Spleen (tissue), 11 donors: ENCODE results near the gene PSMC4. TPM values are rescaled to one million over a fixed set of nuclear protein-coding genes. Genes with fewer than 3 reads are reported as not detected.

Experiments used
- DNase-seq: peaks from one replicate; pipeline ENCODE4 v3.0.0-alpha.2; 2020
- H3K27ac ChIP-seq, 8 donors: fragments of 200-600 bp; sonication (generic) in 7 of 8; 1 replicate in 4 of 8; 2 replicates in 4 of 8; pipeline versions ENCODE4 v1.5.0 to v1.8.0; 2016 to 2021; ENCODE audit warnings: inconsistent platforms in 4 of 8, mild to moderate bottlenecking in 4 of 8, moderate library complexity in 1 of 8
- H3K27me3 ChIP-seq, 7 donors: fragments of 200-600 bp; sonication (generic) in 6 of 7; replicated peaks in 1 of 7; 1 replicate in 4 of 7; 2 replicates in 3 of 7; pipeline versions ENCODE4 v1.5.0 to v1.8.0; 2016 to 2021; ENCODE audit warnings: inconsistent platforms in 3 of 7, mild to moderate bottlenecking in 1 of 7
- H3K36me3 ChIP-seq, 6 donors: fragments of 200-600 bp; sonication (generic) in 5 of 6; 1 replicate in 4 of 6; 2 replicates in 2 of 6; pipeline versions ENCODE4 v1.5.0 to v1.8.0; 2016 to 2021; ENCODE audit warnings: inconsistent platforms in 2 of 6
- H3K4me1 ChIP-seq, 6 donors: fragments of 200-600 bp; sonication (generic) in 5 of 6; 1 replicate in 3 of 6; 2 replicates in 3 of 6; pipeline versions ENCODE4 v1.5.0 to v1.8.0; 2016 to 2021; ENCODE audit warnings: inconsistent platforms in 3 of 6
- H3K4me3 ChIP-seq, 8 donors: fragments of 200-600 bp; sonication (generic) in 7 of 8; 1 replicate in 4 of 8; 2 replicates in 4 of 8; pipeline versions ENCODE4 v1.5.0 to v1.8.0; 2016 to 2021; ENCODE audit warnings: inconsistent platforms in 4 of 8, mild to moderate bottlenecking in 4 of 8, moderate library complexity in 2 of 8
- H3K9me3 ChIP-seq, 8 donors: fragments of 200-600 bp; sonication (generic) in 7 of 8; 1 replicate in 4 of 8; 2 replicates in 4 of 8; pipeline versions ENCODE4 v1.5.0 to v1.8.0; 2016 to 2021; ENCODE audit warnings: inconsistent platforms in 4 of 8
- POLR2A ChIP-seq, 3 donors: fragments of 450-650 bp; IDR thresholded peaks; one replicate each; pipeline ENCODE4 v1.5.1; 2017; ENCODE audit warnings: antibody characterized with exemption in 3 of 3, mild to moderate bottlenecking in 1 of 3
- POLR2AphosphoS5 ChIP-seq, 3 donors: sonication (generic); formaldehyde crosslinking; IDR thresholded peaks; one replicate each; pipeline ENCODE4 v1.5.1; 2017; ENCODE audit warnings: antibody characterized with exemption in 3 of 3
- WGBS, 5 donors: extraction: QIAGEN DNeasy Blood & Tissue Kit in 3 of 5; methylation state at CpG; one replicate each; pipeline versions ENCODE4 v1.1.5 to v1.1.7; 2013 to 2018; 5-methylcytosine and 5-hydroxymethylcytosine counted together
- intact Hi-C: fragments of 100-400 bp; cut with DNase I; formaldehyde crosslinking; loops from one replicate; pipeline ENCODE4 v1.15.0; 2023; ENCODE audit warnings: low total_unique reads
- polyA plus RNA-seq, 3 donors: library from polyadenylated mRNA; stranded (reverse); fragments of 200-250 nt; gene quantifications; one replicate each; pipeline ENCODE4 v1.2.1, GENCODE V29; 2013
- total RNA-seq, 7 donors: library from RNA; depleted of rRNA in 3 of 7; stranded (reverse); fragments of >200 nt in 3 of 7; fragmentation: NEBNext Ultra II Directional in 4 of 7; extraction: Animal tissue kit (Norgen Biotek cat#: 25700) in 4 of 7; gene quantifications; one replicate each; pipeline versions ENCODE4 v1.1.0 to v1.2.1, GENCODE V29; 2016 to 2021
- TF ChIP-seq, protein P1 (sequence below), 11 experiments: fragments of 200-600 bp in 7 of 11; fragments of 450-650 bp in 4 of 11; sonication (generic) in 4 of 11; IDR thresholded peaks in 8 of 11; conservative IDR thresholded peaks in 3 of 11; 1 replicate in 7 of 11; 2 replicates in 4 of 11; pipeline versions ENCODE4 v1.4.0 to v1.8.0; 2016 to 2021; ENCODE audit warnings: antibody characterized with exemption in 11 of 11, inconsistent platforms in 4 of 11, mild to moderate bottlenecking in 1 of 11
- donor health status: healthy with polysubstance abuse.
- donor health status: DM: no; HTN: no; CAD: no; lungs with moderate emphysema.
- donor health status: DM: no; HTN: no; CAD: no.
- donor health status: Bipolar disorder and iron deficiency.
- donor health status: healthy.
- donor health status: DM: no; HTN: no; CAD: no.
- donor health status: DM: yes; HTN: yes; CAD: no.

The PSMC4 gene
- total and polyA plus RNA-seq, 10 donors = 53.2 to 85.4 (median 64.0) TPM

- H3K9me3 ChIP-seq = peaks cover 0 to 20% (median 16%) of the 10 kb centered on the region in 8 donors
- TF ChIP-seq, protein P1, sequence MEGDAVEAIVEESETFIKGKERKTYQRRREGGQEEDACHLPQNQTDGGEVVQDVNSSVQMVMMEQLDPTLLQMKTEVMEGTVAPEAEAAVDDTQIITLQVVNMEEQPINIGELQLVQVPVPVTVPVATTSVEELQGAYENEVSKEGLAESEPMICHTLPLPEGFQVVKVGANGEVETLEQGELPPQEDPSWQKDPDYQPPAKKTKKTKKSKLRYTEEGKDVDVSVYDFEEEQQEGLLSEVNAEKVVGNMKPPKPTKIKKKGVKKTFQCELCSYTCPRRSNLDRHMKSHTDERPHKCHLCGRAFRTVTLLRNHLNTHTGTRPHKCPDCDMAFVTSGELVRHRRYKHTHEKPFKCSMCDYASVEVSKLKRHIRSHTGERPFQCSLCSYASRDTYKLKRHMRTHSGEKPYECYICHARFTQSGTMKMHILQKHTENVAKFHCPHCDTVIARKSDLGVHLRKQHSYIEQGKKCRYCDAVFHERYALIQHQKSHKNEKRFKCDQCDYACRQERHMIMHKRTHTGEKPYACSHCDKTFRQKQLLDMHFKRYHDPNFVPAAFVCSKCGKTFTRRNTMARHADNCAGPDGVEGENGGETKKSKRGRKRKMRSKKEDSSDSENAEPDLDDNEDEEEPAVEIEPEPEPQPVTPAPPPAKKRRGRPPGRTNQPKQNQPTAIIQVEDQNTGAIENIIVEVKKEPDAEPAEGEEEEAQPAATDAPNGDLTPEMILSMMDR (IDR thresholded peaks at IDR 0.05 in 8 of 11, conservative IDR thresholded peaks at IDR 0.05 in 3 of 11) = no peak
- no peak for TF ChIP-seq POLR2A (IDR thresholded peaks at IDR 0.05)
- no peak for TF ChIP-seq POLR2AphosphoS5 (IDR thresholded peaks at IDR 0.05)
- WGBS, 5 donors = 85 to 89% (median 87%) methylated on average over 7 of the region's 7 CpGs
- intact Hi-C loops = no loop called here
- no peak for DNase-seq
- peak overlapping the region in 6 of 8 donors; percentile 55 to 93 (median 68) for H3K27ac ChIP-seq
- H3K4me1 ChIP-seq = peaks cover 30 to 87% (median 50%) of the 10 kb centered on the region in 6 donors
- no peaks in the 10 kb centered on the region for H3K36me3 ChIP-seq
- H3K27me3 ChIP-seq = peaks cover 0 to 44% (median 0%) of the 10 kb centered on the region in 7 donors
- peak overlapping the region in 1 of 8 donors; percentile 1 for H3K4me3 ChIP-seq
Measured at GRCh38 chr19:39943586-39943985, 27.4 kb upstream of the PSMC4 start.

DNA sequence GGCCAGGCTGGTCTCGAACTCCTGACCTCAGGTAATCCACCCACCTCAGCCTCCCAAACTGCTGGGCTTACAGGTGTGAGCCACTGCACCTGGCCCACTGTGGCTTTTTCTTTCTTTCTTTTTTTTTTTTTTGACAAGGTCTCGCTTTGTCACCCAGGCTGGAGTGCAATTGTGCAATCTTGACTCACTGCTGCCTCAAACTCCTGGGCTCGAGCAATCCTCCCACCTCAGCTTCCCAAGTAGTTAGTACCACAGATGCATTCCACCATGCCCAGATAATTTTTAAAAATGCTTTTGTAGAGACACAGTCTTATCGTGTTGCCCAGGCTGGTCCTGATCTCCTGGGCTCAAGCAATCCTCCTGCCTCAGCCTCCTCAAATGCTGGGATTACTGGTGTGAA, 24.4 kb upstream of the PSMC4 start:
- H3K4me1 ChIP-seq = peaks cover 25 to 86% (median 34%) of the 10 kb centered on the region in 6 donors
- intact Hi-C loops = no loop called here
- DNase-seq = no peak
- no peaks in the 10 kb centered on the region for H3K9me3 ChIP-seq
- 64 to 83% (median 79%) methylated on average over 4 of the region's 4 CpGs for WGBS, 5 donors
- TF ChIP-seq POLR2AphosphoS5 (IDR thresholded peaks at IDR 0.05) = no peak
- TF ChIP-seq POLR2A (IDR thresholded peaks at IDR 0.05) = no peak
- TF ChIP-seq, protein P1 (IDR thresholded peaks at IDR 0.05 in 8 of 11, conservative IDR thresholded peaks at IDR 0.05 in 3 of 11) = no peak
- no peaks in the 10 kb centered on the region for H3K36me3 ChIP-seq
- H3K27ac ChIP-seq = no peak overlapping the region
- peaks cover 0 to 51% (median 0%) of the 10 kb centered on the region in 7 donors for H3K27me3 ChIP-seq
- H3K4me3 ChIP-seq = no peak overlapping the region

DNA sequence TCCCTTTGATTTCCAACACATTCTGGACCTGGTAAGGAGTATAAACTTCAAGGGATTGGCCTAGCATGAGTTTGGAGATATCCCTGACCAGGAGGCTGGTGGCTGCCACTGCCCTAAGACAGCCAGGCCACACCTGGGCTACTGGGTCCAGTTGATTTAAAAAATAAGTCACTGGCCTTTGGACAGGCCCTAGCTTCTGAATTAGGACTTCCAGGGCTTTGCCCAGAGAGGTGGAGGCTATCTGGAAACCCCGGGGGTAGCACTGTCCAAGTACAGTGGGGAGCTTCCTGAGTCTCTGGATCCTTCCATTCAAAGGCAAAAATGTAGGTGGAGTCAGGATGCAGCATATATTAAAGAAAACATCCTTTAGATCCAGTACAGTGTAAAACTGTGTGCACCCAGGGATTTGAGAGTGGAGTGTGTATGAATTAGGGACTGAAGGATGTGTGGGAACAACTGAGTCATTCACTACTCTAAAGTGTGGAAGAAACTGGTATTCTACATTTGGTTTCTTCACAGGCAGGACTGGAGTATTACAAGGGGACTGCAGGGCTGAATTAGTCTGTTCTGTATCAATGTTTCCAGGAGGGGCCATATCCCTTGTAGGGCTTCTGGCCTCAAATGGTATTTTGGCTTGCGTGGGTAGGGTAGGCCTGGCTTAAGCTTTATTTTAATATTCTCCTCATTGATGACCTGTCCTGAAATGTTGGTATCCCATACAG, 21.8 kb upstream of the PSMC4 start:
- 84 to 98% (median 89%) methylated on average over 2 of the region's 2 CpGs for WGBS, 5 donors
- no peak overlapping the region for H3K27ac ChIP-seq
- H3K27me3 ChIP-seq = peaks cover 0 to 51% (median 0%) of the 10 kb centered on the region in 7 donors
- no peaks in the 10 kb centered on the region for H3K36me3 ChIP-seq
- TF ChIP-seq, protein P1 (IDR thresholded peaks at IDR 0.05 in 8 of 11, conservative IDR thresholded peaks at IDR 0.05 in 3 of 11) = no peak
- TF ChIP-seq POLR2A (IDR thresholded peaks at IDR 0.05) (no peak), POLR2AphosphoS5 (IDR thresholded peaks at IDR 0.05) (no peak)
- intact Hi-C loops = no loop called here
- no peaks in the 10 kb centered on the region for H3K9me3 ChIP-seq
- H3K4me1 ChIP-seq = peaks cover 20 to 86% (median 30%) of the 10 kb centered on the region in 6 donors
- no peak for DNase-seq
- no peak overlapping the region for H3K4me3 ChIP-seq

DNA sequence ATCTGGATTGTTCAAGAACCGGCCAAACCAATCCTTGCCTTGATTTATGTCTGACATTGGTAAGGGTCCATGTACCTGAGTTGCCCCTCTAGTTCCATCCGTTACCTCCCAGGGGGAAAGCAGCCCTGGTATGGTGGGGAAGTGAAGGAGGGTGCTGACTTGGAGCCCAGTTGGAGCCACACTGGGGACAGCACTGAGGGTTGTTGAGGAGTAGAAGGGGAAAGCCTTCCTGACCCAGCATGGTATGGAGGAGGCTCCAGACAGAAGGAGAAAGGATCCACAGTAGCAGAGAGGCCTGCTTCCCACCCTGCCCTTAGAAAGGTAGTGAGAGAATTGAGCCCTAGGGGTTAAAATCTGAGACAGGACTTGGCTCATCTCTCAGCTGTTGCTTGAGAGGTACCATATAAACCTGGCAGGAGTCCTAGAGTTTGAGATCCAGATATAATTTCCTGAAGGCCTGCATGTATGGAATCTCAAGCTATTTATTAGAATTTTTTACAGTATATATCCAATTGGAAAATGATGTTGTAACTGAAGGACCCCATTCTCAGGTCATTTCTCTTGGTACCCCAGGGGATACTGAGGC, 19.8 kb upstream of the PSMC4 start:
- Histone ChIP-seq H3K4me1 (peaks cover 11 to 81% (median 23%) of the 10 kb centered on the region in 6 donors), H3K36me3 (no peaks in the 10 kb centered on the region), H3K27me3 (peaks cover 0 to 52% (median 0%) of the 10 kb centered on the region in 7 donors), H3K27ac (peak overlapping the region in 4 of 8 donors; percentile 18 to 89 (median 82)), H3K4me3 (no peak overlapping the region), H3K9me3 (no peaks in the 10 kb centered on the region)
- DNase-seq = no peak
- TF ChIP-seq, protein P1 (IDR thresholded peaks at IDR 0.05 in 8 of 11, conservative IDR thresholded peaks at IDR 0.05 in 3 of 11) = no peak
- TF ChIP-seq POLR2A (IDR thresholded peaks at IDR 0.05) = no peak
- TF ChIP-seq POLR2AphosphoS5 (IDR thresholded peaks at IDR 0.05) = no peak
- intact Hi-C loops = no loop called here
- whole genome bisulfite sequencing, 5 donors = 88 to 97% (median 95%) methylated on average over 2 of the region's 2 CpGs
